Hematopoietic multipotent progenitor cell treated with erythropoietin and hydrocortisone succinate and interleukin-3 and kit ligand, for 4 days (in vitro differentiated cells): ENCODE measurements around the gene TP53TG3B.
"Not testable (repeated sequence)": the region's sequence is repeated elsewhere in the genome, so short reads cannot be mapped to it uniquely, and the experiment has no call there.

Experiments used
- DNase-seq: peaks from one replicate; pipeline ENCODE4 v3.0.0-alpha.2; 2015

TP53TG3B gene

GRCh38 chr16:33360541-33360940, at the start of gene TP53TG3B:
TSS of gene TP53TG3B (plus strand) at chr16:33360841. CDS start at chr16:33360909, 68 bp downstream.
- not testable (repeated sequence) for DNase-seq

- DNase-seq: not testable (repeated sequence)
Observed at GRCh38 chr16:33336226-33337012, 24.2 kb upstream of the TP53TG3B start.

- not testable (repeated sequence) for DNase-seq
Observed at GRCh38 chr16:33337627-33338542, 22.8 kb upstream of the TP53TG3B start.

- DNase-seq: not testable (repeated sequence)
Observed at GRCh38 chr16:33338543-33338951, 22.1 kb upstream of the TP53TG3B start.

GRCh38 chr16:33339093-33340061, 21.3 kb upstream of the TP53TG3B start:
- not testable (repeated sequence) for DNase-seq
